RWPE1 (cell line): Measurements from ENCODE around the gene CACNA2D3.

Experiments used
- CTCF ChIA-PET: fragments of 350-600 bp; sonication (Branson Sonifier 250); formaldehyde crosslinking; extraction: SDS; loops from one replicate; lab custom pipeline; 2021; lab: Yijun Ruan, JAX
- POLR2A ChIA-PET: fragments of 400-600 bp; formaldehyde crosslinking; extraction: SDS; loops from one replicate; lab custom pipeline; 2020; ENCODE audit warnings: antibody characterized with exemption; ENCODE audit not compliant: low non-redundant PET; lab: Yijun Ruan, JAX
- DNase-seq: peaks from one replicate; pipeline ENCODE4 v3.0.0; 2012; ENCODE audit warnings: low spot score
- H3K27ac ChIP-seq: fragments of 450-650 bp; 2 replicates; pipeline ENCODE4 v1.5.1; 2017
- TF ChIP-seq, protein P1 (sequence below): fragments of 450-650 bp; conservative IDR thresholded peaks from 2 replicates; pipeline ENCODE4 v1.5.1; 2017; ENCODE audit warnings: low read depth, mild to moderate bottlenecking

CACNA2D3 gene

GRCh38 chr3:54547846-54548245 lies 425.5 kb downstream of the CACNA2D3 start:
- H3K27ac ChIP-seq = no peak overlapping the region
- no peak for DNase-seq
- CTCF ChIA-PET = no interaction called here
- POLR2A ChIA-PET = no interaction called here
- TF ChIP-seq, protein P1, sequence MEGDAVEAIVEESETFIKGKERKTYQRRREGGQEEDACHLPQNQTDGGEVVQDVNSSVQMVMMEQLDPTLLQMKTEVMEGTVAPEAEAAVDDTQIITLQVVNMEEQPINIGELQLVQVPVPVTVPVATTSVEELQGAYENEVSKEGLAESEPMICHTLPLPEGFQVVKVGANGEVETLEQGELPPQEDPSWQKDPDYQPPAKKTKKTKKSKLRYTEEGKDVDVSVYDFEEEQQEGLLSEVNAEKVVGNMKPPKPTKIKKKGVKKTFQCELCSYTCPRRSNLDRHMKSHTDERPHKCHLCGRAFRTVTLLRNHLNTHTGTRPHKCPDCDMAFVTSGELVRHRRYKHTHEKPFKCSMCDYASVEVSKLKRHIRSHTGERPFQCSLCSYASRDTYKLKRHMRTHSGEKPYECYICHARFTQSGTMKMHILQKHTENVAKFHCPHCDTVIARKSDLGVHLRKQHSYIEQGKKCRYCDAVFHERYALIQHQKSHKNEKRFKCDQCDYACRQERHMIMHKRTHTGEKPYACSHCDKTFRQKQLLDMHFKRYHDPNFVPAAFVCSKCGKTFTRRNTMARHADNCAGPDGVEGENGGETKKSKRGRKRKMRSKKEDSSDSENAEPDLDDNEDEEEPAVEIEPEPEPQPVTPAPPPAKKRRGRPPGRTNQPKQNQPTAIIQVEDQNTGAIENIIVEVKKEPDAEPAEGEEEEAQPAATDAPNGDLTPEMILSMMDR = no peak

DNA sequence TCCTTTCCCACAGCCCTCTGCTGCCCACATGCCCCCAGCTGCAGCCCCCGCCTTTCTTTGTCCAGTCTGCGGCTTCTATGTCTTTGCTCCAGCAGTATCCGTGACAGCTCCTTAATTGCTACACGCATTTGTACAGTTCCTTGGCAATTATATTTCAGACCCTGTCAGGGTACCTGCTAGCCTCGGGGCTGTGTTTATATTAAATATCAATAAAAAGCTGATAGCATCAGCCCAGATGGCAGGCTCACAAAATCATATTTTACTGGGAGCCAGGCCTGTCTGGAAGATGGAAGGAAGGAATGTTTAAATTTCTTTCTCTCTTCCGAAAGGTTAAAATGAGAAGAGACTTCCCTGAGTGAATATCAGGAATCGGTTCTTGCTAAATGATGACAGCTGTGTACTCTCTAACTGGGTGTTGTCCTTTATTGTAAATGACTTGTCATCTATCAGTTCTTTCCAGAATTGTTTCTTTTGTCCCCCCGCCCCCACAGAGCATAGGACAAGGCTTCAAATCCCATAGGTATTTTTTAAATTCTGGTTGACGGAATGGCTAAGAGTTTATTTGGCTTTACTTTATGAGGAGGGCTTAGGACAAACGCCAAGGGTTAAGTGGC lies 427.4 kb downstream of the CACNA2D3 start:
- CTCF ChIA-PET = no interaction called here
- POLR2A ChIA-PET = no interaction called here

GRCh38 chr3:54550221-54550977 lies 428.0 kb downstream of the CACNA2D3 start:
- CTCF ChIA-PET = no interaction called here
- no peak for DNase-seq
- POLR2A ChIA-PET = no interaction called here

More for the DNA sequence above, 427.4 kb downstream of the CACNA2D3 start:
- TF ChIP-seq, protein P1 = no peak
- DNase-seq = no peak
- no peak overlapping the region for H3K27ac ChIP-seq

DNA sequence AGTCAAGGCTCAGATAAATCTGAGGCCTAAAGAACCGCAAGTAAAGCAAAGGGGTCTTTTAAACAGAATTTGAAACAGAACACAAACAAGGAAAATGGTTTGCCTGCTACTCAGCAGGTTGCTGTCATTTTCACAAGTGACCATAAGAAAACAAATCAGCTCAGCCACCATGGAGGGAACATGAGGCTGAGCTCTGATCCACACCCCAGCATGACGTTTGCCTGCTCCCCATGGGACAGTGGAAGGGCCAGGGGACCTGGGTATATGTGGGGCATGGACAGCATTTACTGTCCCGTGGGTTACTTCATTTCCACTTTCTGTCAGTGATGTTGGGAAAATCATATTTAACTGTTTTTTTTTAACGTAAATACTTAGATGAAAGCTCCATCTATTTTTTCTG lies 434.3 kb downstream of the CACNA2D3 start:
- TF ChIP-seq, protein P1 = no peak
- H3K27ac ChIP-seq = no peak overlapping the region
- ChIA-PET CTCF (interaction anchor here (0.5 kb wide), 1 partner anchor 150 kb away, joined by 4 read pairs; no protein-coding TSS in a partner anchor), POLR2A (no interaction called here)
- DNase-seq = no peak

More at GRCh38 chr3:54550221-54550977, 428.0 kb downstream of the CACNA2D3 start:
- TF ChIP-seq, protein P1 = no peak
- no peak overlapping the region for H3K27ac ChIP-seq

GRCh38 chr3:54557538-54558428 lies 435.4 kb downstream of the CACNA2D3 start:
- DNase-seq = no peak
- POLR2A ChIA-PET = no interaction called here
- H3K27ac ChIP-seq = no peak overlapping the region
- CTCF ChIA-PET = no interaction called here
- TF ChIP-seq, protein P1 = no peak
